AG04449 (cell line): ENCODE measurements around the gene OR2F2.

Source experiments
- CTCF ChIA-PET: fragments of 350-600 bp; formaldehyde crosslinking; extraction: SDS; loops from one replicate; lab custom pipeline; 2021; ENCODE audit warnings: antibody characterized with exemption; lab: Yijun Ruan, JAX
- POLR2A ChIA-PET: fragments of 400-600, 350-600 bp; formaldehyde crosslinking; extraction: SDS; loops from one replicate; lab custom pipeline; 2020; ENCODE audit warnings: antibody characterized with exemption, inconsistent platforms; lab: Yijun Ruan, JAX
- DNase-seq: peaks from one replicate; pipeline ENCODE4 v3.0.0-alpha.2; 2010; ENCODE audit warnings: low read depth, low spot score
- H3K4me3 ChIP-seq: 2 replicates; pipeline ENCODE4 v1.5.1; 2011; ENCODE audit warnings: low read depth, mild to moderate bottlenecking, control low read depth, low read length
- TF ChIP-seq, protein P1 (sequence below): IDR thresholded peaks from one replicate; pipeline ENCODE4 v1.5.1; 2011; ENCODE audit warnings: mild to moderate bottlenecking, moderate library complexity, low read length, control low read depth, inconsistent platforms; ENCODE audit not compliant: insufficient read depth; ENCODE audit errors: missing control alignments

Gene OR2F2

DNA sequence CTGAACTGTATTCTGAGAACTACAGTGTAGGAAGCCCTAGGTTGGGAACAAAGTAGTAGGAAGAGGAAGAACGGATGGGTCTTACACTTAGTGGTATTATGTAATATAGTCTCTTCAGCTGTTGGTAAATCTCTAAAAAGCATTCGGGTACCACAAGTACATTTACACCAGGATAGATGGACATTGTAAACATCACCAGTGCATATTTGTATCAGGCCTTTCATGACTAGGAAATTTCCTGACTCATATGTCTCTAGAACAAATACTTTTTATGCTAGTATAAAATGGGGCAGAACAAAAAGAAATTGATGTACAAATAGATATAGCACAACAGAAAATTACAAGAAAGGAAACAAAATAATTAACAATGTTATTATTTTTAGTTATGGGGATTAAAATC is 43.6 kb downstream of the OR2F2 start:
- TF ChIP-seq, protein P1, sequence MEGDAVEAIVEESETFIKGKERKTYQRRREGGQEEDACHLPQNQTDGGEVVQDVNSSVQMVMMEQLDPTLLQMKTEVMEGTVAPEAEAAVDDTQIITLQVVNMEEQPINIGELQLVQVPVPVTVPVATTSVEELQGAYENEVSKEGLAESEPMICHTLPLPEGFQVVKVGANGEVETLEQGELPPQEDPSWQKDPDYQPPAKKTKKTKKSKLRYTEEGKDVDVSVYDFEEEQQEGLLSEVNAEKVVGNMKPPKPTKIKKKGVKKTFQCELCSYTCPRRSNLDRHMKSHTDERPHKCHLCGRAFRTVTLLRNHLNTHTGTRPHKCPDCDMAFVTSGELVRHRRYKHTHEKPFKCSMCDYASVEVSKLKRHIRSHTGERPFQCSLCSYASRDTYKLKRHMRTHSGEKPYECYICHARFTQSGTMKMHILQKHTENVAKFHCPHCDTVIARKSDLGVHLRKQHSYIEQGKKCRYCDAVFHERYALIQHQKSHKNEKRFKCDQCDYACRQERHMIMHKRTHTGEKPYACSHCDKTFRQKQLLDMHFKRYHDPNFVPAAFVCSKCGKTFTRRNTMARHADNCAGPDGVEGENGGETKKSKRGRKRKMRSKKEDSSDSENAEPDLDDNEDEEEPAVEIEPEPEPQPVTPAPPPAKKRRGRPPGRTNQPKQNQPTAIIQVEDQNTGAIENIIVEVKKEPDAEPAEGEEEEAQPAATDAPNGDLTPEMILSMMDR: no peak
- ChIA-PET CTCF (no interaction called here), POLR2A (no interaction called here)
- no peak for DNase-seq
- H3K4me3 ChIP-seq: no peak overlapping the region

DNA sequence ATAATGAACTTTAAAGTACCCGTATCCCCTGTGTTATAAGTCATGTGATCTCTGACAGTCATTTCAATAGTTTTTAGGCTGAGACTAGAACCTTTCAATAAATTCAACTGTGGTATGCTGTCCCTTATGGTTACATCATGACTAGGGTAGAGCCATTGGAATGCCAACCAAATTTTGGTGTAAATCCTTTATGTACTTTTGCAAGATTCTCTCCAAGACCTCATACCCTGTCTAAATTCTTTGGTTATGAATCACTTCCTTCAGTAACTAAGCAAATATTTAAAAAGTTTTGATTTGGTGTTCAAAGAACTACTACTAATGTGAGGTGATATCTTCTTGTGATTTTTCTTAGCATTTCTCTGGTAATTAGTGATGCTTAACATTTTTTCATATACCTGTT is 44.3 kb downstream of the OR2F2 start:
- POLR2A ChIA-PET: no interaction called here
- peak; percentile 33 for DNase-seq
- CTCF ChIA-PET: no interaction called here

DNA sequence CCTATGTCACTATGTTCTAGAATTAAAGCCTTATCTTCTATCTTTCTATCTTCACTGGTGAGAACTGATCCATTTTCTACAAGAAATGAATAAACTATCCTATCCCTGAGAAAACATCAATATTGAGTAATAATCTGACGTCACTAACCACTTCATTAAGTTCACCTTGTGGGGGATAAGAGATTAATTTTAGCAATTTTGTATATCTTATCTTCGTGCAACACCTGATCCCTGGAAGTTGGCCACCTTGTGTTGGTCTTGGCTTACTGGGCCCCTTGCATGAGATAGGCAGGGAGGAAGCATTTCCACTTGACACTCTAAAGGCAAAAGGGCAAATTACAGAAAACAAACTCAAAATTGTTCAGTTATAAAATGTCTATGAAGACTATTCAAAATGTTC is 45.0 kb downstream of the OR2F2 start:
- TF ChIP-seq, protein P1: no peak
- POLR2A ChIA-PET: no interaction called here
- DNase-seq: no peak
- CTCF ChIA-PET: no interaction called here
- H3K4me3 ChIP-seq: no peak overlapping the region

More for the DNA sequence above, 44.3 kb downstream of the OR2F2 start:
- TF ChIP-seq, protein P1: no peak
- H3K4me3 ChIP-seq: no peak overlapping the region

DNA sequence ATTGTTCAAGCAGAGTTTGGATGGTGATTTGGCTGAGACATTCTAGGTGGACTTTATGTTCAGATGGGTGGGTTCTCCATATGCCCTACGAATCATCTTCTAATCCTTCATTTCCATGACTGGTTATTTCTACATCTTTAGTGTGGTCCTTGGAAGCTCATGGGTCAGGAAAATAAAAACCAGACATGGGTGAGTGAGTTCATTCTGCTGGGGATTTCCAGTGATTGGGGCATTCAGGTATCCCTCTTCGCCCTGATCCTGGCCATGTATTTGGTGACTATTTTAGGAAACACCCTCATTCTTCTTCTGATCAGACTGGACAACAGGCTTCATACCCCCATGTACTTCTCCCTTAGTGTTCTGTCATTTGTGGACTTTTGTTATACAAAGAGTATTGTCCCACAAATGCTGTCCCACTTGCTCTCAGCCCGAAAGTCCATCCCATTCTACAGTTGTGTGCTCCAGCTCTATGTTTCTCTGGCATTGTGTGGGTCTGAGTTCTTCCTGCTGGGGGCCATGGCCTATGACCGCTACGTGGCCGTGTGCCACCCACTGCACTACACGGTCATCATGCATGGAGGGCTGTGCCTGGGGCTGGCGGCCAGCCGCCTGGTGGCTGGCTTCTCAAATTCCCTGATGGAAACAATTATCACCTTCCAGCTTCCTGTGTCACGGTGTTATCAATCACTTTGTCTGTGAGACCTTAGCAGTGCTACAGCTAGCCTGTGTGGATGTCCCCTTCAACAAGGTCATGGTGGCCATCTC is 45.9 kb downstream of the OR2F2 start:
- POLR2A ChIA-PET: interaction anchor here (0.7 kb wide), 1 partner anchor 96 kb away, joined by 3 read pairs; no protein-coding TSS in a partner anchor
- H3K4me3 ChIP-seq: no peak overlapping the region
- CTCF ChIA-PET: no interaction called here
- DNase-seq: no peak
- TF ChIP-seq, protein P1: no peak

DNA sequence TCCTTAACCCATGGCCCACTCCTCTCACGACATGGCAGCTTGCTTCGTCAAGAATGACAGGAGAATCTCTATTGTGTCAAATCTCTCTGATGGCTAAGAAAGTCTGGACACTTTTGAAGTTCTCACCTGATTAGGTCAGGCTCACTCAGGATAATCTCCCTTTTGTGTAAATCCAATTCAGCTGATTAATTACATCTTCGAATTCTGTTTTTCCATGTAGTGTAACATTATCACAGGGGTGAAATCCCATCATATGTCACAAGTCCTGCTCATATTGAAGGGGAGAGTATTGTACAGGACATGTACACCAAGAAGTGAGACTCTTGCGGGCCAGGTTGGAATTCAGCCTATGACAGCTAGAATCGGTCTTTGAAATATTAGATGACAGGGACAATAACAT is 48.9 kb downstream of the OR2F2 start:
- DNase-seq: no peak
- POLR2A ChIA-PET: no interaction called here
- CTCF ChIA-PET: no interaction called here
- TF ChIP-seq, protein P1: no peak
- no peak overlapping the region for H3K4me3 ChIP-seq
